ENCODE data around the gene APPBP2.

Gene APPBP2, protein sequence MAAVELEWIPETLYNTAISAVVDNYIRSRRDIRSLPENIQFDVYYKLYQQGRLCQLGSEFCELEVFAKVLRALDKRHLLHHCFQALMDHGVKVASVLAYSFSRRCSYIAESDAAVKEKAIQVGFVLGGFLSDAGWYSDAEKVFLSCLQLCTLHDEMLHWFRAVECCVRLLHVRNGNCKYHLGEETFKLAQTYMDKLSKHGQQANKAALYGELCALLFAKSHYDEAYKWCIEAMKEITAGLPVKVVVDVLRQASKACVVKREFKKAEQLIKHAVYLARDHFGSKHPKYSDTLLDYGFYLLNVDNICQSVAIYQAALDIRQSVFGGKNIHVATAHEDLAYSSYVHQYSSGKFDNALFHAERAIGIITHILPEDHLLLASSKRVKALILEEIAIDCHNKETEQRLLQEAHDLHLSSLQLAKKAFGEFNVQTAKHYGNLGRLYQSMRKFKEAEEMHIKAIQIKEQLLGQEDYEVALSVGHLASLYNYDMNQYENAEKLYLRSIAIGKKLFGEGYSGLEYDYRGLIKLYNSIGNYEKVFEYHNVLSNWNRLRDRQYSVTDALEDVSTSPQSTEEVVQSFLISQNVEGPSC

DNA sequence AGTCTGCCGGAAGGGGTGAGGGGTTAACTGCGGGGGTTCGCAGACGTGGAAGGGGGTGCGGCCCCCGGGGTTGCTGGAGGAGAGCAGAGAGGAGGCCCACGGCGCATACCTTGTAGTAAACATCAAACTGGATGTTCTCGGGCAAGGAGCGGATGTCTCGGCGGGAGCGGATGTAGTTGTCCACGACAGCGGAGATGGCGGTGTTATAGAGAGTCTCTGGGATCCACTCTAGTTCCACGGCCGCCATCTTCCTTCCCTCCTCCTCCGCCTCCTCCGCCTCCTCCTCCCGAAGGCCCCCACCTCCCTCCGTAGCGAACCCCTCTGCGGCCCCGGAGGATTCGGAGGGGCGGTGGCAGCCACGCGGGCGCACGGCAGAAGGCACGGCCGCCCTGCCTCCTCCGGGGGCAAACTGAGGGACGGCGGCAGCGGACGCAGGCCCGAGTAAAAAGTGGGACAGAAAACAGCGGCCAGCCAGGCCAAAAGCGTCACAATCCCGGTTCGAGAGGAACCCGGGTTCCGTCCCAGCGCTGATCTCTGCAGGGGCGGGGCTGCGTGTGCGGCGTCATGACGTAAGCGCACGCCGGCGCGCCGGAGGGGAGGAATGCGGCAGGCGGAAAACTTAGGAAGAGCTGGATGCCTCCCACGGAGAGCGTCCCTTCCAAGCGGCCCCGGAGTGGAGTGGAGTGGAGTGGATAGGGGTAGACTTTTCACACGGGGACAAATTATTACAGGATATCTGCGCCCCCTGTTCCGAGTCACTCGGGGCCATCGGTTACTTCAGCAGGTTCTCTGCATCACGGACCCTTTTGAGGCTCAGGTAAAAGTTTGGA is at the start of gene APPBP2:
Gene APPBP2, minus strand, starts transcription at position 558 of the 830 bp plus-strand sequence. Its CDS starts 311 bp downstream, at position 247.
- ChIA-PET POLR2A (interaction anchor here (0.5 kb wide), 1 partner anchor 310 kb away, joined by 3 read pairs; no protein-coding TSS in a partner anchor), CTCF (interaction anchor here (1.1 to 1.8 kb wide), 3 partner anchors 15 to 74 kb away, joined by 3 to 4 read pairs (median 4); partner anchors contain the start of gene PPM1D)
- TF ChIP-seq, protein P1, sequence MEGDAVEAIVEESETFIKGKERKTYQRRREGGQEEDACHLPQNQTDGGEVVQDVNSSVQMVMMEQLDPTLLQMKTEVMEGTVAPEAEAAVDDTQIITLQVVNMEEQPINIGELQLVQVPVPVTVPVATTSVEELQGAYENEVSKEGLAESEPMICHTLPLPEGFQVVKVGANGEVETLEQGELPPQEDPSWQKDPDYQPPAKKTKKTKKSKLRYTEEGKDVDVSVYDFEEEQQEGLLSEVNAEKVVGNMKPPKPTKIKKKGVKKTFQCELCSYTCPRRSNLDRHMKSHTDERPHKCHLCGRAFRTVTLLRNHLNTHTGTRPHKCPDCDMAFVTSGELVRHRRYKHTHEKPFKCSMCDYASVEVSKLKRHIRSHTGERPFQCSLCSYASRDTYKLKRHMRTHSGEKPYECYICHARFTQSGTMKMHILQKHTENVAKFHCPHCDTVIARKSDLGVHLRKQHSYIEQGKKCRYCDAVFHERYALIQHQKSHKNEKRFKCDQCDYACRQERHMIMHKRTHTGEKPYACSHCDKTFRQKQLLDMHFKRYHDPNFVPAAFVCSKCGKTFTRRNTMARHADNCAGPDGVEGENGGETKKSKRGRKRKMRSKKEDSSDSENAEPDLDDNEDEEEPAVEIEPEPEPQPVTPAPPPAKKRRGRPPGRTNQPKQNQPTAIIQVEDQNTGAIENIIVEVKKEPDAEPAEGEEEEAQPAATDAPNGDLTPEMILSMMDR (IDR thresholded peaks at IDR 0.05; ENCODE audit: control extremely low read depth, extremely low read depth, low read depth, missing control alignments) = no peak
- DNase-seq (ENCODE audit: extremely low spot score) = peak; percentile 84

DNA sequence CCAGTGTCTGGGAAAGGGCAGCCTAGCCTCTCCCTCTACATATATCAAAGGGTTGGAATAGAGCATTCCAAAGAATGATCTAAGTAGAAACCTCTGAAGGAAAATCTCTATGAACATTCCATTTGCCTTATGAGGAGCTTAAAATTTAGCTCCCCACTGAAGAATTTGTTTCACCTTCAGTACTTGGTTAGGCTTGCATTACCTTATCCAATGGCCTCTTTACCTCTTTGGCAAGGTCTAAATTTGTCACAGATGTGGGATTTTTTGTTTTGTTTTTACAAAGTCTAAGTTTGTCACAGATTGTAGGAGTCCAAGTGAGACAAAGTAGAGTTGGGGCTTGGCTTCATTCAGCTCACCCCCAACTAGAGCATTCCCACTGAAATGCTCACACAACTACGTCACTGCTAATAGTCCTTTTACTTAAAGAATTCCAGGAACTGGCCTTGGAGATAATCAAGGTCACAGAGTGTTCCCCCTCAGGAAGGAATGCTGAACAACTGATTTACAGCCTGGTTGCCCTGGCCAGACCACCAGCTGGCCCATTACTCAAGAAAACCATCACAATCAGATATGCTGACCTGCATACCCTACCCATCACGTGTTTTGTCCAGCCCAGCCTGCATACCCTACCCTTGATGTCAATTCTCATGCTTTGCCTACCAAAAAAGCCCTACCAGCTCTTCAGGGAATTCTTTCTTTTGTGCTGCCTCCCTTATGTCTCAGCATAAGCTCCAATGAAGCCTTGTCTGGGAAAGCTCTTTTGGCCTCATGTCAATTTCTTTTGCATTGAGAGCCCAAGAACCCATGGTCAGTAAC is 47.4 kb upstream of the APPBP2 start:
- POLR2A ChIA-PET = interaction anchor here (0.6 kb wide), 1 partner anchor 1287 kb away, joined by 4 read pairs; no protein-coding TSS in a partner anchor
- TF ChIP-seq, protein P1 (IDR thresholded peaks at IDR 0.05; ENCODE audit: control extremely low read depth, extremely low read depth, low read depth, missing control alignments) = no peak
- no peak for DNase-seq (ENCODE audit: extremely low spot score)
- CTCF ChIA-PET = interaction anchor here (1.0 to 10.8 kb wide), 12 partner anchors 9 to 82 kb away, joined by 3 to 69 read pairs (median 3); no protein-coding TSS in a partner anchor

DNA sequence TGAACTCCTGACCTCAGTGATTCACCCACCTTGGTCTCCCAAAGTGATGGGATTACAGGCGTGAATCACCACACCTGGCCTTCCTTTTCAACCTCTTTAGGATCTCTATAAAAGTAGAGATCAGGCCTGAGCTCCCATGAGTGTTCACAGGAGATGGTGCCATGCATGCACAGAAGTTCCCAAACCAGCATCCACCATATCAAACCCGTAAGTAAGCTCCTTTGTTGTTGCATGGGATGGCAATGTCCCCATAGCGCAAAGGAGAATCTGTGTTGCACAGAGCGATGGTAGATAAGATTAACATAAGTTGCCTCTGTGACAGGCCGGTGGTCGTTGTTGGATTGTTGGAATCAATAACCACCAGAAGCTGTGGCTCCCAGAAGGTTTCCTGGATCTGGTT is 39.2 kb upstream of the APPBP2 start:
- ChIA-PET CTCF (interaction anchor here (0.9 to 2.6 kb wide), 4 partner anchors 10 to 423 kb away, joined by 3 to 9 read pairs (median 3); no protein-coding TSS in a partner anchor), POLR2A (no interaction called here)
- TF ChIP-seq, protein P1 (IDR thresholded peaks at IDR 0.05; ENCODE audit: control extremely low read depth, extremely low read depth, low read depth, missing control alignments) = no peak
- no peak for DNase-seq (ENCODE audit: extremely low spot score)

DNA sequence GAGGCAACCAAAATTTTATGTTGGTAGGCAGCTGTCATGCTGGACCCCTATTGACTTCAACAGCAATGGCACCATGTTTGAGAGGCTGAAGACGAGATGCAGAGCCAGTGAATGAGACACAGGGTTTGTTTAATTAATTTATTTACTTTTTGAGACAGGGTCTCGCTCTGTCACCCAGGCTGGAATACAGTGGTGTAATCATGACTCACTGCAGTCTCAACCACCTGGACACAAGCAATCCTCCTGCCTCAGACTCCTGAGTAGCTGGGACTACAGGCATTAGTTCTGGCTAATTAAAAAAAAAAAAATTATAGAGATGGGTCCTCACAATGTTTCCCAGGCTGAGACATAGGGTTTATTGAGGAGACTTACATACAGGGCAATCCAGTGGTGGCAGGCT is 37.7 kb upstream of the APPBP2 start:
- TF ChIP-seq, protein P1 (IDR thresholded peaks at IDR 0.05; ENCODE audit: control extremely low read depth, extremely low read depth, low read depth, missing control alignments) = no peak
- CTCF ChIA-PET = interaction anchor here (1.2 to 2.6 kb wide), 3 partner anchors 12 to 422 kb away, joined by 3 to 9 read pairs (median 3); no protein-coding TSS in a partner anchor
- POLR2A ChIA-PET = no interaction called here
- no peak for DNase-seq (ENCODE audit: extremely low spot score)

DNA sequence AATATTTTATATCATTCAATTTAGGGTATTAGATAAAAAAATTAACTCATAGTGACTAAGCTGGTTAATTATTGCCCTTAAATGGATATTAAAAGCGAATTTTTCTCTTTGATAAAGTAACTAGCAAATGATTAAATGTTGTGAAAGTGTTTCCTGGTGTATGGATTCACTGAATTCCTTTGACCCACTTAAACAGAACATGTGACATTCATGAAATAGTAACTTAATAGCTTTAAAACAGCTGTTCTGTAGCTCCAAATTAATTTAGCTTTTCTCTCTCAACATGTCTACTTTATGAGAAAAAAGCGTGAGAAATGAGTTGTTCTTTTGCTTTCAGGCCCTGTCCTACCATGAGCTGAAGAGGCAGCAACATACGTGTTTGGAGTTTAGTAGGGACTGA is 36.4 kb upstream of the APPBP2 start:
- TF ChIP-seq, protein P1 (IDR thresholded peaks at IDR 0.05; ENCODE audit: control extremely low read depth, extremely low read depth, low read depth, missing control alignments) = no peak
- DNase-seq (ENCODE audit: extremely low spot score) = no peak
- CTCF ChIA-PET = interaction anchor here (1.1 to 1.3 kb wide), 5 partner anchors 11 to 420 kb away, joined by 3 to 4 read pairs (median 3); no protein-coding TSS in a partner anchor
- POLR2A ChIA-PET = no interaction called here

All from GM10248 (cell line).